K562 (cell line): ENCODE measurements around the gene UGT1A3. TPM values are rescaled to one million over a fixed set of nuclear protein-coding genes. Genes with fewer than 3 reads are reported as not detected.

ENCODE experiments used
- ATAC-seq: fragments of 200-7000 bp; cut with Tn5 transposase; 3 replicates; pipeline ENCODE4 v1.9.1; 2020; ENCODE audit warnings: moderate library complexity
- BruUV-seq: library from RNA; stranded (reverse); fragments of 400-500 nt; replicated peaks from 2 replicates; lab custom pipeline; 2021; lab: Mats Ljungman, UMichigan
- CTCF ChIA-PET: fragments of 300-600 bp; formaldehyde crosslinking; extraction: SDS; loops from one replicate; lab custom pipeline; 2021; ENCODE audit warnings: low intra/inter-chr PET ratio; lab: Yijun Ruan, JAX
- POLR2A ChIA-PET: fragments of 300-600, 350-650 bp; sonication (Branson Sonifier 250); formaldehyde crosslinking; extraction: SDS; loops from one replicate; lab custom pipeline; 2021; ENCODE audit warnings: antibody characterized with exemption, inconsistent platforms; lab: Yijun Ruan, JAX
- DNase-seq, 4 experiments: peaks; one replicate each; pipeline versions ENCODE4 v3.0.0 to v3.0.0-alpha.2; 2011 to 2018; ENCODE audit warnings: low spot score in 3 of 4, mixed read lengths in 3 of 4; ENCODE audit errors: extremely low read depth in 1 of 4
- FAIRE-seq: peaks from 2 replicates; lab custom pipeline; 2011; peaks lifted over from hg19 to GRCh38; lab: Jason Lieb, UNC
- H2AFZ ChIP-seq: 2 replicates; pipeline ENCODE4 v1.6.0; 2011; ENCODE audit warnings: low read depth, low read length, control low read depth, inconsistent platforms
- H3K27ac ChIP-seq: fragments of 200-600 bp; 3 replicates; pipeline ENCODE4 v1.8.0; 2011; ENCODE audit warnings: low read depth, mild to moderate bottlenecking, control low read depth, inconsistent platforms, low read length, moderate library complexity, mixed read lengths; ENCODE audit errors: extremely low read depth
- H3K27me3 ChIP-seq, 2 experiments: fragments of 300-600 bp in 1 of 2; 2 replicates in 1 of 2; 3 replicates in 1 of 2; pipeline versions ENCODE4 v1.6.0 to v1.8.0; 2011; ENCODE audit warnings: inconsistent platforms in 2 of 2, low read length in 2 of 2, mild to moderate bottlenecking in 1 of 2, mixed read lengths in 1 of 2, moderate library complexity in 1 of 2; ENCODE audit not compliant: control insufficient read depth in 2 of 2, insufficient read depth in 2 of 2
- H3K36me3 ChIP-seq: fragments of 300-600 bp; 3 replicates; pipeline ENCODE4 v1.8.0; 2011; ENCODE audit warnings: mild to moderate bottlenecking, low read length, inconsistent platforms; ENCODE audit not compliant: control insufficient read depth, insufficient read depth
- H3K4me1 ChIP-seq, 2 experiments: fragments of 200-600 bp in 1 of 2; replicated peaks in 1 of 2; 2 replicates in 1 of 2; 3 replicates in 1 of 2; pipeline versions ENCODE4 v1.5.1 to v1.8.0; 2011; ENCODE audit warnings: inconsistent platforms in 2 of 2, low read length in 2 of 2, mild to moderate bottlenecking in 1 of 2, mixed read lengths in 1 of 2, moderate library complexity in 1 of 2; ENCODE audit not compliant: control insufficient read depth in 2 of 2, insufficient read depth in 2 of 2
- H3K4me2 ChIP-seq: 2 replicates; pipeline ENCODE4 v1.6.1; 2011; ENCODE audit warnings: low read length, control low read depth, inconsistent platforms, mixed read lengths; ENCODE audit not compliant: insufficient read depth
- H3K4me3 ChIP-seq: fragments of 200-600 bp; sonication (generic), shearing (Covaris generic); 2 replicates; pipeline ENCODE4 v1.5.1; 2016; ENCODE audit warnings: control low read depth, inconsistent platforms
- H3K79me2 ChIP-seq: fragments of 200-600 bp; 3 replicates; pipeline ENCODE4 v1.8.0; 2011; ENCODE audit warnings: low read length, inconsistent platforms; ENCODE audit not compliant: control insufficient read depth, insufficient read depth
- H3K9ac ChIP-seq, 2 experiments: 2 replicates each; pipeline versions ENCODE4 v1.6.0 to v1.6.1; 2011; ENCODE audit warnings: low read depth in 2 of 2, low read length in 2 of 2, control low read depth in 1 of 2, inconsistent platforms in 1 of 2, mild to moderate bottlenecking in 1 of 2, mixed read lengths in 1 of 2; ENCODE audit not compliant: insufficient read depth in 1 of 2
- H3K9me1 ChIP-seq: one replicate; pipeline ENCODE4 v1.6.0; 2011; ENCODE audit warnings: inconsistent platforms, mild to moderate bottlenecking, low read length, moderate library complexity; ENCODE audit not compliant: control insufficient read depth, insufficient read depth
- H3K9me3 ChIP-seq: replicated peaks from 2 replicates; pipeline ENCODE4 v1.5.1; 2011; ENCODE audit warnings: low read depth, low read length, inconsistent platforms; ENCODE audit not compliant: control insufficient read depth, insufficient read depth
- H4K20me1 ChIP-seq: replicated peaks from 2 replicates; pipeline ENCODE4 v1.6.1; 2011; ENCODE audit warnings: low read length, inconsistent platforms, mixed read lengths; ENCODE audit not compliant: control insufficient read depth, insufficient read depth
- GTF2A2 ChIP-seq: IDR thresholded peaks from 2 replicates; pipeline ENCODE4 v1.6.1; 2016; ENCODE audit warnings: mild to moderate bottlenecking, missing genetic modification characterization, missing compliant biosample characterization
- ZMIZ1 ChIP-seq, 2 experiments: fragments of 150-350 bp in 1 of 2; IDR thresholded peaks; 2 replicates each; pipeline ENCODE4 v1.6.1; 2012 to 2016; ENCODE audit warnings: low read depth in 2 of 2, low read length in 2 of 2, mild to moderate bottlenecking in 1 of 2, moderate library complexity in 1 of 2
- WGBS: fragments of 100-300 bp; shearing (Covaris generic); methylation state at CpG from one replicate; pipeline ENCODE4 v1.1.6; 2016; ENCODE audit warnings: low coverage, mixed read lengths; ENCODE audit not compliant: insufficient coverage; ENCODE audit errors: missing lambda C conversion rate; 5-methylcytosine and 5-hydroxymethylcytosine counted together
- in situ Hi-C: fragments of 300-500 bp; cut with MboI; formaldehyde crosslinking; loops from 4 replicates; pipeline ENCODE4 v1.15.0; 2018; ENCODE audit warnings: inconsistent platforms, mixed read lengths
- intact Hi-C: fragments of 100-400 bp; cut with micrococcal nuclease; formaldehyde crosslinking; loops from 2 replicates; pipeline ENCODE4 v1.14.2; 2022
- polyA plus RNA-seq, 8 experiments: library from polyadenylated mRNA; depleted of rRNA in 4 of 8; stranded (reverse) in 5 of 8; unstranded in 3 of 8; fragments of >200 nt; fragmentation: Nextera tagmentation in 2 of 8; fragmentation: Illumina TruSeq in 1 of 8; extraction: Ambion mirVana in 2 of 8; extraction: Trizol in 1 of 8; gene quantifications; 2 replicates each; pipeline versions ENCODE4 v1.2.1 to v1.2.3, GENCODE V29; 2011 to 2014; ENCODE audit warnings: inconsistent platforms in 1 of 8, missing spikeins in 1 of 8
- total RNA-seq, 7 experiments: library from RNA; depleted of rRNA in 6 of 7; stranded (reverse); fragments of >200 nt in 6 of 7; fragmentation: Illumina TruSeq in 2 of 7; extraction: Trizol in 2 of 7; gene quantifications; 2 replicates each; pipeline versions ENCODE4 v1.2.1 to v1.2.3, GENCODE V29; 2011 to 2021; ENCODE audit warnings: low replicate concordance in 1 of 7

UGT1A3 gene
- total and polyA plus RNA-seq, 9 of the 15 experiments (the other 6 are each of a cell fraction or from before 2014, with no cell fraction given): not detected

- H3K4me3 ChIP-seq: no peak overlapping the region
- no peaks in the 10 kb centered on the region for H4K20me1 ChIP-seq
- peaks cover 0 to 4% of the 10 kb centered on the region in 2 experiments; a peak in 1 of 5 replicates for H3K27me3 ChIP-seq
- ChIA-PET POLR2A (no interaction called here), CTCF (no interaction called here)
- FAIRE-seq: no peak
- H3K9me3 ChIP-seq: no peaks in the 10 kb centered on the region
- no TSS peak for BruUV-seq
- in situ Hi-C loops: no loop called here
- no peaks in the 10 kb centered on the region for H3K79me2 ChIP-seq
- H3K4me2 ChIP-seq: no peak overlapping the region
- intact Hi-C loops: no loop called here
- H3K9me1 ChIP-seq: no peaks in the 10 kb centered on the region
- no peak overlapping the region for H3K9ac ChIP-seq
- peaks cover 0 to 10% of the 10 kb centered on the region in 2 experiments; a peak in 3 of 5 replicates for H3K4me1 ChIP-seq
- TF ChIP-seq GTF2A2 (tag): no peak
- TF ChIP-seq ZMIZ1 (IDR thresholded peaks at IDR 0.05; ENCODE audit: low read depth in 2 of 2, low read length in 2 of 2): no peak
- WGBS: 15% methylated on average over 3 of the region's 3 CpGs
- no peak overlapping the region for H2AFZ ChIP-seq
- DNase-seq: no peak
- H3K27ac ChIP-seq: no peak overlapping the region
- ATAC-seq: no peak
- H3K36me3 ChIP-seq: no peaks in the 10 kb centered on the region
These were observed 26.6 kb upstream of the UGT1A3 start for GRCh38 chr2:233702238-233702637.
